Activated CD8-positive, alpha-beta memory T cell treated with anti-CD3 and anti-CD28 coated beads, Interleukin-2, amount 50 U/mL, for 48 hours (primary cell): ENCODE results near the gene MBNL1.

Source experiments
- DNase-seq: peaks from one replicate; pipeline ENCODE4 v3.0.0-alpha.2; 2020

The MBNL1 gene

DNA sequence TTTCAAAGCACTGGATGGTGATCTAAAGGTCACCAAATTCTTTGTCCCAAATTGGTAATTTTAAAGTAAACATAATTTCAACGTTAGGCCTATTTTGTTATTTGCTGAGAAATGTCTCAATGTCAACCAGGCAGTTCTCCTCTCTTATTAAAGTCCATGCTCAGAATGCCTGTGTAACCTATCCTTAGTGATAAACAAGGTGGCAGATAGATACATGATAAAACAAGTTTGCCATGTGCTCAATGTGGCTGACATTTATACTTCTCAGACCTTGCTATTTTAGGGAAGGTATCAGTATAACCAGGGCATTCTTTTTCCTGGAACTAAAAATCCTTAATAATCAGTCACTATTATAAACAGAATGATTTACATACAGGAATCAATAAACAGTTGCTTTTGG is 8.5 kb downstream of the MBNL1 start:
- no peak for DNase-seq

DNA sequence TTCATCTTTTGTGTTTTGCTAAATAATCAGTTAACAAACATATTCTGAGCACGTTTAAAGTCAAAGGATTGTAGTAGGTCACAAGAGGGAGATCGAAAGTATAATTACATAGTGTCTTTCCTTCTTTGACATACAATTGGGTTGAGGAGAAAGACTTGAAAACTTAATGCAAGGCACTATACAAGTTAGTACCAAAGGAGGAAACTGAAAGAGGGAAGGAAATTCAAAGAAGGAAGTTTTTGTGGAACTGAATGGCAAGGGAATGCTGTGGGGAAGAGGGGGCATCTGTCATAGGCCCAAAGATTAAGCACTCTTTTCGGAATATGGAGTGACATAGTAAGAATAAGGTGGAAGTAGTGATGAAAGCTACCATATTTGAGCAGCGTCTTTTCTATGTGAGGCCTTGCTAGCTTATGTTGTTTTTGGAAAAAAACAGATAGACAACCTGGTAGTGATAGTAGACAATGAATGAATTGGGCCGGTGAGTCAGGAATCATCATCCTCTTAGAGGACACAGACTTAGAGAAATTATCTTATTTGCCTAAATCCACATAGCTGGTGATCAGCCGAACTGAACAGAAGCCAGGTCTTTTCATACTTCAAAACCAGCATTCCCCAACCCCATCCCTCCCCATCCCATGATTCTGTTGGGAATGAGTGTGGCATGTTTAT is 10.2 kb downstream of the MBNL1 start:
- DNase-seq = no peak

DNA sequence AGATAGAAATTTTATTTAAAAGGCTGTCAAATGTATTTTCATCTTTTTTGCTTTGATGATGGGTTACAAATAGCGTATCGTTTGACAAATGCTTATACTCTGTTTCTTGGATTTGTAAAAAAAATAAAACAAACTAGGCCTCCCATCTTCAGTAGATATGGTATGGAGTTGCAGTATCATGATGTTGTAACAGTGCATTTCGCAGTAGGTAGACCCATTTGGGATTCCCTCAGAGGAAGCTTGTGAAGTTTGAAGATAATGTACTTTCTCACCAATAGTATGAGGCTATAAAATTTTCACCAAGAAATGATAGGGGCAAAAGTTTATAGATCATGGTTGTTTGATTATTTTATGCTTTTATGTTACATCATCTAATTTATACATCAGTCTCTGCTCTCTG is 10.8 kb downstream of the MBNL1 start:
- DNase-seq = no peak

DNA sequence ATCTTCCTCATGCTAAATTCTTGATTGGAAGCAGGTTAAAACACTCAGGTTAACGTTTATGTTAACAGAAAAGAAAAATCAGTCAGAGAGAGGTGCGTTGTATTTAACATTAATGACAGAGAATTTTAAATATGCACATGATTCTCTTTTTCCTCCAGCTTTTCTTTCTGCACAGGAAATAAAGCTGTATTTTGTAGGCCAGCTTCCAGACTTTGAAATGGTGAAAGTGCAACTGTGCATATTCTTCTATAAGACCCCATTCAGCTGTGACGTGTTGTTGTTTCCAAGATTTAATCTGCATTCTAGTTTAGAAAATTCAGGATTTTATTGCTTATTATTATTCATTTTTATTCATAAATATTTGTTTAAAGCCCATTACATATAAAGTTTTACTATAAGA is 11.8 kb downstream of the MBNL1 start:
- DNase-seq = no peak

DNA sequence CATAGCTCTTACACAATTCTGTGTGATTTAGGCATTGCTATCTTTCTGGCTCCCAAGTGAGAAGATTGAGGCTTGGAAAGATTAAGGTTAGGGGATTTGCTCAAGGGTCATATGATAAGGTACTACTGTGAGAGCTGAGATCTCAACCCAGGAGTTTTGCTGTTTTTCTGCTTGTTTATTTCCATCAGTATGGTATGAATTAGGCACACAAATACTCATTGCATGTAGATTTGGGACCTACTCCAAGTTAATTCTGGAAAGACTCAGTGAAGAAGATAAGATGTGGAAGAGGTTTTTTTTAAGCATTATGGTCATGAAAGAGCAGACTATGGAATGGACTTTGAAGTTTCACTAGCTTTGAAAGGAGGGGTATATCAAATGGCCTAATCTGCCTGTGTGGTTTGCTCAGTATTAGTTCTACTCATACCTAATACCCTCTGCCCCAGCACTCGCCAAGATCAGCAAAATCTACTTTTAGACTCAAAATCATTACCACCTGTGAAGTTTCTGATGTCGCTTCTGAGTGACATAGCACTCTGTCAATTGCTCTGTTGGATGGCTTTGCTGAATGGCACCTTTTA is 12.5 kb downstream of the MBNL1 start:
- no peak for DNase-seq

DNA sequence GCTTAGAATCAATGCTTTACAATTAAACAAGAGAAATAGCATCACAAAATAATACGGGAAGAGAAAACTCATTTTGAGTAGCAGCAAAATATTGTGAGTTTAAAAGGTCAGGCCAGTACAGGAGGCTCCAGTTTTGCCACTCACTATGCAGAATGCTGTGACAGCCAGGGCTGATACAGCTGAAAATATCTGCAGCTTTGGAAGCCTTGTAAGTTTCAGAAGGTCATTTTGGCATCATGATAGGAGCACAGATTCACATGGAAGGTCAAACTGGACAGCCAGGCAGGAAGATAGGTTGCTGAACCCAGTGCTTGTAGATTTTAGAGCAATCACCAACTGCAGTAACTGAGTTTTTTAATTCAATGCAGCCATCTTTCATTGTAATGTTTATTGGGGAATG is 14.1 kb downstream of the MBNL1 start:
- no peak for DNase-seq

DNA sequence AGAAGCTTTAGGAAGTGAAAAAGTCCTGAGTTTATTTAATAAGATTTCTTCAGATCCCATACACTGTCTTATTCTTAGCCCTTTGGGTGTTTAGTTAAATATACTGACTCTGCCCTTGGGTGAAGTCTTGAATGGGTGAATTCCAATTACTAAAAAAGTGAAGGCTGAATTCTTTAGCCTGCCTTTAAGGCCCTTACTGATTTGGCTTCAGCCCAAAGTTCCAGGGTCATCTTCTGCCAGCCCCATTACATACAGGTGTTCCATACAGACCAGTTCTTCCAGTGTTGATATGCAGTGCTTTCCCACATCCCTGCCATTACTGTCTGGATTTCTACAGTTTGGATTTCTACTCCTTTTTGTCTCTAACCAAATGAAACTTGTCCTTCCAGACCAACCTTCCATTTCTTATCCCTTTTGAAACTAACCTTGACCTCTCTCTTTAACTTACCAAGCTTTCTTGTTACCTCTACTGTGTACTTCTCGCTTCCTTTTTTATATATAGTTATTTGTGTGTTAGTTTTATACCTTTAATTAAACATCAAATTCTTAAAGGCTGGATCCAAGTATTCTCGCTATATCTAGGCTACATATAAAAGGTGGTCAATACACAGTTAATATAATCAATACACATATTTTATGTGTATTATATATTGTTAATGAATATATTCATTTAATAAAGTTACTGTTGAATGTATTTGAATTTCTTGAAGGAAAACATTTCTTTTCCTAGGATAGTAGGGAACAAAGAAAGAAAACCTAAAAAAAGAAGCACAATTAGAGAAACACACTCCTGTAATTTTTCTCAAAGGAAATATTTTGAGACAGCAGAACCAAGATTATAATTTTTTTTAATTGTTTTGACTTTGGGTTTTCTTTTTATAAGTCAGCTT is 15.0 kb downstream of the MBNL1 start:
- no peak for DNase-seq

DNA sequence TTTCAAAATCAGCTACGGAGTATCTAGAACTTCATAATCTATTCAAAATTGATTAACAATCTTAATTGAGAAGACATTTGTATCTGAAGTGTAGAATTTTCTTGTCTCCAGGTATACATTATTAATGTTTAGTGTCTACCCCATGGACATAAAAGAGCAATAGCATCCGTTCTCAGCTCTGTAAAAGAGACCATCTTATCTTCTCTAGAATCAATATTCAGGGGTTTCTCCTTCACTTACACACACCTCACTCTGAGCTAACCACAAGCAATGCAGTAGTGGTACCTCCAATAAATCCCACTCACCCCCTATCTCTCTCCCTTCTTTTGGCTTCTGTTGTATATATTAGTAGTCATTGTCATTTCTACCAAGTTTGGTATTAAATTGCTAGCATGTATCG is 16.2 kb downstream of the MBNL1 start:
- no peak for DNase-seq

DNA sequence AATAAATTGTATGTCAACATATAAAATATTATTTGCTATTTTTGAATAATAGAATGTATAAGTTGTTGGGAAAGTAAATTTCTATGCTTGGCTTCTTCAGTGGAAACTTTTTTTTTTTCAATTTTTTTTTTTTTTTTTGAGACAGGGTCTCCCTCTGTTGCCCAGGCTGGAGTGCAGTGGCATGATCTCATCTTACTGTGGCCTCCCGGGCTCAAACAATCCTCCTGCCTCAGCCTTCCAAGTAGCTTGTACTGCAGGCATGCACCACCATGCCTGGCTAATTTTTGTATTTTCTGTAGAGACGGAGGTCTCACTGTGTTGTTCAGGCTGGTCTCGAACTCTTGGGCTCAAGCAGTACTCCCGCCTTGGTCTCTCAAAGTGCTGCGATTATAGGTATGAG is 16.8 kb downstream of the MBNL1 start:
- no peak for DNase-seq

DNA sequence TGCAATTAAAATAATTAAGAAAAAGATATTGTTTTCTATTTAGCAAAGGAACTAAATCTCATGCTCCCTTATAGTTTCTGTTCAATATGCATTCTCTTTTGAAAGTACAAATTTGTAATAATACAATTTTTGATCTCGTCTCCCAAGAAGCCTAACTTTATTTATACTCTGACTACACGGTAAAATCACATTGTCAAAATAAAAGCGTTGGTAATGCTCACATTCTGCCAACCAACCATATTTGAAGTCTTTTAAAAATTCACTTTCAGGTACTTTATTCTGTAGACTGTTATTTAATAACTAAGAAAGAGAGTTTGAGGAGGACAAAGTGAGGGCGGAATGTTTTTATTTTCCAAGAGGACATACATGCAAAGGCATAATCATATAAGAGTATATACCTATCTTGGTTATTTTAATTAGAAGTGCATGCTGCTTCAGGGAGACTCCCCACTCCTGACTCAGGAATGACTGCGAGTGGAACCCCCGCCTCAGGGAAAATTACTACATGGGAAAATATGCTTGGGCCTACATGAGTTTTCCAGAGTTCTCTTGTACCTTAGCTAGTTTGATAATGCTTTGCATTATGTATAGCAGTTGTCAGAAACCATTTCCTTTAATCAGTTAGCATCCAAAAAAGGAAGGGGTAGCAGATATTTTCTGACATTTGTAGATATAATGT is 19.3 kb downstream of the MBNL1 start:
- no peak for DNase-seq

DNA sequence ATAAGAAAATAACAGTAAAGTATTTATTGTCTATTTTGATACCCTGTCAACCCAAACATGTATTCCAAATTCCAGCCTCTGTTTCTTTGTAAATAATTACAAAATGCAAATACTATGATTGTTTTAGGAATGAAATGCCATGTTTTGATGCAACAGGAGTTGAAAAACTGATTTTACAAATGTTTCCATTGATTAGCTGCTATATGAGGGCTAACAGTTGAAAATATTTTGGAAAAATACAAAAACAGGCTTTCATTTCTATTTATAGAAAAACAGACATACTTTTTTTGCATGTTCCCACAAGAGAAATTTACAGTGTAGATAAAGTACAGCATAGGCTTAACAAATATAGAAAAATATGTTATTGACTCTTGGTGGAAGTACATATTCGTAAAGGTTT is 20.0 kb downstream of the MBNL1 start:
- DNase-seq = no peak

DNA sequence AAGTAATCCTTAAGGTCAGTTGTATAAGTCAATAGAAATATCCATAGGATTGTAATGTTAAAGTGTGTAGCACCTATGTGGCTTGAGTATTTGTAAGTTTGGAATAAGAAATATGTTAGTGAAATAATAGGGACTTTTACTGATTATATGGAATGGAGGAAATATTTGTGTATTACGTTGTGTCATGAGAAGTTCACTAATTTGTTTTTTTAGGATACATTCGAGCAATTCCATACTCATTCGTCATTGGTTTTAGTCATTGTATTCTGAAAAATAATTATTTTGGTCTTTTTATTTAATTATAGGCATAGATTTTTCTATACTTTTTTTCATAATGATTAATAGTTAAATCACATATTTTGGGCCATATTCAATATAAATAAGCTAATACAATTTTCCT is 21.0 kb downstream of the MBNL1 start:
- no peak for DNase-seq

DNA sequence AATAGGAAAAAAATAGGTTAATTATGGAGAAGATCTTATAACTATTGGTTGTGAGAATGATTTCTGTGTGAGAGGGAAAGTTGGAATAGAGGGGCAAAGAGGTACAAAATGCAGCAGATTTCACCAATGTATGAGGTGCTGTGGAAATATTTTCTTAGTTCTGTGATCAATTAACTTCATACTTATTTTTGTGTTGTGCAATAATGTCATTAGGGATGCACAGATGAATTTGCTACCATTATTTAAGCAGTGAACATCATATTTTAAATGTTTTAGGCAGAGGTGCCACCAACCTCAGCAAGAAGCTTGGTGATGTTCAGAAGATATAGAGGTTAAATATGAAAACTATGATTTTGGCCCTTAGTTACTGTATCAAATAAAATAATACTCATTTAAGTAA is 21.6 kb downstream of the MBNL1 start:
- DNase-seq = no peak

DNA sequence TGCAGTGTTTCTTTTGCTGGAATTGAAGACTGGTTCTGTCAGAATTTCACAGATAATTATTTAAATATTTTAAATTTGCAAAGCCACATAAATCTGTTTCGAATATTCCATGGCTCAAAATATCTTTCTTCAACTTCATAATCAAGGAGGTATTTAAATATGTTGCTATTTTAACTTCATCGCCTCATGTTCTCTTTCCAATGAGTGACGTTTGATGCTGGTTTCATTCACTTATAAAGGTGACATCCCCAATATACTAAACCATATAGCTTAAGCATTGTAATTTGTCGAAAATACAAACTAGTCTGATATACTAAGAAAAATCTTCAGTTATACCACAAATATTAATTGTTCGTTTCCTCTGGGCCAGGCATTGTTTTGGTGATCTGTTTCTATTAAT is 22.5 kb downstream of the MBNL1 start:
- DNase-seq = no peak

DNA sequence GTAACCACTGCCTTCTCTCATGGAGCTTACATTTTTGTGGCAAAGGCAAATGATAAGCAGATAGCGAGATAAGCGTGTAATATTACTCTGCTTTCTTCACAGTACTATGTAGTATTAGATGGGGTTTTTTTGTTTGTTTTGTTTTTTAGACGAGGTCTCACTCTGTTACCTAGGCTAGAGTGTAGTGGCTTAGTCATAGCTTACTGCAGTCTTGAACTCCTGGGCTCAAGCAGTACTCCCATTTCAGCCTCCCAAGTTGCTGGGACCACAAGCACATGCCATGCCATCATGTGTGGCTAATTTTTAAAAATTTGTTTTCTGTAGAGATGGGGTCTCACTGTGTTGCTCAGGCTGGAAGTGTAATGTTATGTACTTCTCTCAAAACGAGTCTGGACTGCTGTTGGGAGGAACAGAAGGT is 22.9 kb downstream of the MBNL1 start:
- DNase-seq = no peak

DNA sequence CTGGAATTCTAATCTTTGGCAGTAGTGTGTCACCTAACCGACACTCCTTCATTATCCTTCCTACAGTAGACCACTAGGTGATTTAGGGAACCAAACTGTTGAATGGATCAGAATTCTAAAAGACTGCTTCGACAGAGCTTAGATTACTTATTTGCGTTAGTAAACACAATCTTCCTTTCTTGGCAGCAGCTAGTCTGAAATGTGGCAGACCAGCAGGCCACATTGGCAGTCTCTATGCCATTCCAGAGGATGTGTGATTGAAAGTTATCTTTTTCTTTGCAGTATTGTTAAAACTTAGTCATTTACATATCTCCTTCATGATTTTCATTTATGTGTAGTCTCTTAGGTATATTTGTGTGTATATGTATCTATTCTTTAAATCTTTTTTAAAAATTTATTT is 23.6 kb downstream of the MBNL1 start:
- no peak for DNase-seq

DNA sequence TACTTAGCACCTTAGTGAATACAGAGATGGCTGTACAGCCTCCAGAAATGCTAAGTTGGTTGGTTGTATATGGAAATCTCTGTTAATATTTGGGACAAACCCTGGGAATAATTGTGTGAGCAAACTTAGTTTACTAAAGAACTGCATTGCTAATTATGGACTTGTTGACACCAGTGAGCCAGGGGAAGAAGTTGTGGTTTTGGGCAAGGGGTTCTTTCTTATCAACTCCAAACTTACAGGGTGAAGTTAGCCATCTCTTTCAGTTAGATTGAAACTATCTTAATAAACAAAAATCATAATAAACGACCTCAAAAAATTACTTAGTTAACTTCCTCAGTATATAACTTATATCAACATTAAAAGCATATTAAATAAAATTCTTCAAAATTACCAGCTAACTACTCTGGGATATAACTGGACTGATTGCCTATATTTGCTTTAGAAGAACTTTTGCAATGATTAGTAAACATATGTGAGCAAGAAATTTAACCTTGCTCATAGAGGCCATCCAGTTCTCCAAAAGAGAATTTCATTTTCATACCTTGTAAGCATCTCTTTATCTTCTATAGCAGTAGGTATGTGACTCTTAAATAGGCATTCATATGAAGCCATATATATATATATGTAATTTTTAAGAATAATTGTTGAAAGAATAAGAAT is 24.7 kb downstream of the MBNL1 start:
- DNase-seq = no peak

DNA sequence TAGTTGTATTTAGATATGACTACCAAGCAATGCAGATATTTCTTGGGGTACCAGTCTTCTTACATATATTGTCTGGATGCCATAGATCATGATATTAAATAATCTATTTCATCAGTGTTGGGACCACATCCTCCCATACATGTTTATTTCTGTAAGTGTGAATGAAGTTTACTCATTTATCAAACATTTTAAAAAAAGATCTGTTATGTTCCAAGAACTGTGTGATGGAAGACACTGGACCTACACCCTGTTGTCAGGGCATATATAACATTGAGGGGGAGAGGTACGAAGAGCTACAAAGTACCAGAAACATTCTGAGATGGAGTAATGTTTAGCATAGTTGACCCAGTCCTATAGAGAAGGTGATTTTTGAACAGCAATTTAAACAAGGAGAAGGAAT is 26.6 kb downstream of the MBNL1 start:
- DNase-seq = no peak

DNA sequence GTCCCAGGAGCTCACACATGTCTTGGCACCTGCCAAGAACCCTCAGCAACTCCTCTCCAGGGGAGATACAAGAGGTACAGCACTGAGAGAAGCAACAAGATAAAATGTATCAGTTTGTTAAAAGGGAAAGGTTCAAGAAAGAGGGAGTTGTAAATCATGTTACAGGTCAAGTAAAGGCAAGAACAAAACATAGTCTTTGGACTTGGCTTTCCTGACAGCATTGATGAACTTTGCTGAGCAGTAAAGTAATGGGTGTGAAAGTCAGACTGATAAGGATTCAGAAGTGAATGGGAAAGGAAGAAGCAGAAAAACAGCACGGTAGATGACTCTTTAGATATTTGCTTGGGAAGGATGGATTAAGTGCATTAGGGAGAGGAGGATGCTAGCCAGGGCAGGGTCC is 27.1 kb downstream of the MBNL1 start:
- DNase-seq = no peak

DNA sequence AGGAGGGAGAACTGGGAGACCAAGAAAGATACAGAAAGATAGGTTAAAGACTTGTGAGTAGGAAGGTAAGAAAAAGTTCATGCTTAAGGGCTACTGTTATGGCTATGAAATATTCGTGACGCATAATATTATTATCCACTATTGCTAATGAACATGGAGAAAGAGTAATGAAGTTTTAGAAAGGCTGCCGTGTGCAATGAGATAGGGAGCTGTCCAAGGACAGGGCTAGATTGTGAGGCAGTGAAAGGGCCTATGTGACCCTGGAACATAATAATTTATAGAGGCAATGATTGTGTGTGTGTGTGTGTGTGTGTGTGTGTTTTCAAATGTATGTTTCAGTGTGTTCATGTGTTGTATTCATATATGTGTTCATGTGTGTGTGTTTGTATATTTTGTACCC is 27.7 kb downstream of the MBNL1 start:
- no peak for DNase-seq

DNA sequence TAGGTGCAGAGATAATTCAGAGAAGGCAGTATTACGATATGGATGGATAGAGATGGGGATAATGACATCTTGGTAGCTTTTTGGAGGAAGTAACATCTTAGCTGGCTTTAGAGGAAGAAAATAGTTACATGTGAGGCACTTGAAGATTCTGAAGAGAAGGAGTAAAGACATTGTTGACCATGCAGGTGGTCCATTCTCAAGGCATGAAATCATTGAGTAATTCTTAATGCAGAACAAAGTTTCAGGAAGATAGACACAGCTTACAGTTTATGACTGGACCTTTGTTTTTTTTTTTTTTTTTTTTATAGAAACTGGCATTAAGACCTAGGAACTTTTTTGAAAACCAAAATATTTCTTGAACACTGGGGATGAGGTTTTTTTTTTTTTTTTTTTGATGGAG is 28.2 kb downstream of the MBNL1 start:
- DNase-seq = no peak

DNA sequence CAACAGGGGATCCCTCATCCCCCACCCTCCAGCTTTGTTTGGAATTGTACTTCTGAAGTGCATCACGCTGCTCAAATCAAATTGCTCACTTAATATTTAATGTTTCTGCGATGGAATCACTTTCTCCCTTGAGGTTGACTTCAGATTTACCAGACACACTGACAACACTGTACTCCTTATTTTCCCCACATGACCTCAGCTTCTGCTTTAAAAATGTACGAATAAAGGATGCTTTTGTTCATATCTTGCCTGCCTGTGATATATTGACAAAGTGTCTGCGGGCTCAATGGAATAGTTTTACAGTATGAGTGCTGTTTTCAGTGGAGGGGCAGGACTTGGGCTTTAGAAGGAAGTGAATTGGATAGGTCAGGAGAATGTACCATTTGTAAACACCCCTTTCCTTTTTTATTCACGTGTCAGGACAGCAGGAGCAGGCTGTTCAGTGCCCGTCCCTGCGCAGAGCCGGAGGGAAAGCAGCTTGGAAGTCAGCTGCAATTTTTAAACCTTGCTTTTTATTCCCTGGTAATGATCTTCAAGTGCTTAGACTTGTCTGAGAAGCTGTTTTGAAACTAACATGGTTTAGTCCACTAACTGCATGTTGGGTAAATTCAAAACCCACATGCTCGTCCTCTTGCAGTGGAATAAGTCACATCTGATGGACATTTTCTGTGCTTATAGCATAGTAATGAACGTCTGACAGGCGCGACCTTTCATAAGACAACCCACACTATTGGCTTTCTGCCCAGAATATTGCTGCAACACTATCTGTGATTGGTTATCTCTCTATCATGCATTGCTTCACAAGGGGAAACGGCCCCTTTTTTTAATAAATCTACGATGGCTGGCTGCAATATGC is 29.9 kb downstream of the MBNL1 start:
- no peak for DNase-seq
